ENCODE data around the gene FAM25G. TPM values are rescaled to one million over a fixed set of nuclear protein-coding genes. Genes with fewer than 3 reads are reported as not detected.
"Not testable (repeated sequence)": the region's sequence is repeated elsewhere in the genome, so short reads cannot be mapped to it uniquely, and the experiment has no call there.

Gene FAM25G
- polyA plus RNA-seq, 3 donors from 2014 or later = not detected

DNA sequence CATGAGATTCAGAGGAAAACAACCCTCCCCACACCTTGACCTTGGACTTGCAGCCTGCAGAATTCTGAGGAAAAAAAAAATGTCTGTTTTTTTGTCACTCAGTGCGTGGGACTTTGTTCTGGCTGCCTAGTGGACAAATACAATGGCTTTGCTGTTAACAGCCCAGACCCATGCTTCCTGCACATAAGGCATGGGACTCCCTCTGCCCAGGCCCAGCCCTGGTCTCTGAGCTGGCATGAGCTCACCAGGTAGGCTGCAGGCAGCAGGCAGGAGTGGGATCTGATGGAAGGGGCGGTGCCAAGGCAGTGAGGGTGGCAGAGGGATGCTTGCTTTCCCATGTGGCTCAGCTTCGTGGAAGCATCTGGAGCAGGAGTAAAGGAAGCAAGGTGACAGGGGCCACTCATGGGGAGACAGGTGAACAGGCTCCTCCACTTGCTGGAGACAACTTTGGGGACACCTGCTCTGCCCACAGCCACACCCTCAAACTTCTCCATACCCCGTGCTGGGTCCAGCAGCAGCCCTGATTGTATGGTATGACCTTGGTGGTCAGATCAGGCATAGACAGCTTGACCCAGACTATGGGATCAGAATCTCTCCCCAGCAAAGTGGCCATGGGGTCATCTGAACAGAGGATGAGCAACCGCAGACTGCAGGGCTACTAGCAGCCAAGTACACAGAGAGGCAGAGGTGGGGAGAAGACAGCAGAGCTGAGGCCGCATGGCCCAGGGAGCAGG, 34.5 kb downstream of the FAM25G start:
- Mint-ChIP-seq H3K4me1 (peaks cover 0 to 1% of the 10 kb centered on the region in 2 donors), H3K27ac (no peak overlapping the region), H3K4me3 (no peak overlapping the region), H3K36me3 (no peaks in the 10 kb centered on the region), H3K9me3 (peaks cover 0 to 1% (median 0%) of the 10 kb centered on the region in 6 donors), H3K27me3 (ENCODE audit: low read depth in 3 of 3) (peaks cover 0 to 7% (median 4%) of the 10 kb centered on the region in 3 donors)
- DNase-seq = no peak

DNA sequence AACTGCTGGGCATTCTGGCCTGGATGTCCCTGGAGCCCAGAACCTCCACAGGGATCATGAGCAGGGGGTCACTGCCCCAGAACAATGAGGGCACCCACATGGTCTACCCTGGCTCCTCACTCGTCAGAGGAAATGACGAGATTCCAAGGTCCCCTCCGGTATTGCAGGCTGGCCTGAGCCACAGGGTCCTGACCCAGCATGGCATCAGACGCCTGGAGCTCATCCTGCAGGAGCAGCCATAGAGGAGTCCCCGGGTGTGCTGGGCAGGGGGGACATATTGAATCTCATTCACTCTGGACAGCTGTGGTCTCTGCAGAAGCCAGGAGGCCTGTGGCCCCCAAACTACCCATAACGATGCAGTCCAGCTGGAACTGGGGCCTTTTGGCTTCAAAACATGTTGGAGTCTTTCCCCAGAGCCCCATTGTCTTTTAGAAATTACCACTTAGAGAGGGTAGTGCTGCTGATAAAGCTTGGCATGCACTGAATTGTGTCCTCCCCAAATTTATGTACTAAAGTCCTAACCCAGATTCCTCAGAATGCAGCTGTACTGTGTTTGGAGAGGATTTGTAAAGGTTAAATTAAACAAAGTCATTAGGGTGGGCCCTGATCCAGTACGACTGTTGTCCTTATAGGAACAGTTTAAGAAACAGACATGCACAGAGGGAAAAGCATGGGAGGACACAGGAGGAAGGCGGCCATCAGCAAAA, 35.3 kb downstream of the FAM25G start:
- Mint-ChIP-seq H3K27me3 (ENCODE audit: low read depth in 3 of 3) (peaks cover 0 to 7% (median 4%) of the 10 kb centered on the region in 3 donors), H3K27ac (no peak overlapping the region), H3K4me3 (no peak overlapping the region)

DNA sequence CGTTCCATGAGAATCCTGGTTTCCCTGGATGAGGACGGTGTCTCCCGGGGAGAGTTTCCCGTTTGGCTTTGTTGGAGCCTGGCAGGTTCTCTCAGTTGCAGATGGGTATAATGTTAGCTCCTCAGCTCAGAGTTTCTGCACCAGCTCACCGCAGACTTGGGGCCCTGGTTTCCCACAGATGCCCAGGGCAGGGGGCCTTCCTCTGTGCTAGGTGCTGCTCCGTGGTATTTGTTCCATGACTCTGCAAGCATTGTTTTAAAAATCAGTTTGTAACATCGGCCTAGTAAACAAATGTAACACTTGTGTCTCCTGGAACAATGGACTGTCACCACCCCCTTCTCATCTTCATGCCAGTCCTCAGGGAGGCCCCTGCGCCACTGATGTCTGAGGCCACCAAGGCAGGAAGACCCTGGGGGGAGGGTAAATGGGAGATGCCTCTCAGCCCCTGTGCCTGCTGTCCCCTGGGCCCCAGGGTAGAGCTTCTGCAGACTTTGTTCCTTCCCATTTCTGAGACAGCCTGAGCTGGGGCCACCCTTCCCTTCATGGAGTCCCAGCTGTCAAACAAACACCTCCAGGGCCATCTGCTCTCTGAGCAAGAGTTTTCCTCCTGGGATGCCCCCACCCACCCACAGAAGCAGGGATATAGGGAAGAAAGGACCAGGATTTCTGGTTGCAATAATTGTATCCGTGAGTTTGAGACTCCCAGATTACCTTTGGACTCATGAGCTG, 36.0 kb downstream of the FAM25G start:
- not testable (repeated sequence) for DNase-seq, H3K4me1 Mint-ChIP-seq, H3K9me3 Mint-ChIP-seq

More for the DNA sequence above, 35.3 kb downstream of the FAM25G start:
- Mint-ChIP-seq H3K4me1 (no peaks in the 10 kb centered on the region), H3K9me3 (peaks cover 0 to 1% (median 0%) of the 10 kb centered on the region in 6 donors), H3K36me3 (no peaks in the 10 kb centered on the region)
- no peak for DNase-seq

DNA sequence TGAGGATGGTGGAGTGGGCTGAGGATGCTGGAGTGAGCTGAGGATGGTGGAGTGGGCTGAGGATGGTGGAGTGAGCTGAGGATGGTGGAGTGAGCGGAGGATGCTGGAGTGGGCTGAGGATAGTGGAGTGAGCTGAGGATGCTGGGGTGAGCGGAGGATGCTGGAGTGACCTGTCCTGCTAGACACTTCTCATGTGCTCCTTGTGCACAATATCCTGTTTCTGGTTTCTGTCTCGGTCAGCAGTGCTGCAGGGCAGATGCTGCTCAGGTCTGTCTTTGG, 36.8 kb downstream of the FAM25G start:
- Mint-ChIP-seq H3K27me3 (ENCODE audit: low read depth in 3 of 3) (peaks cover 0 to 7% (median 4%) of the 10 kb centered on the region in 3 donors), H3K9me3 (peaks cover 0 to 1% (median 0%) of the 10 kb centered on the region in 6 donors), H3K4me3 (no peak overlapping the region), H3K27ac (no peak overlapping the region), H3K4me1 (no peaks in the 10 kb centered on the region), H3K36me3 (no peaks in the 10 kb centered on the region)
- no peak for DNase-seq

More for the DNA sequence above, 36.0 kb downstream of the FAM25G start:
- not testable (repeated sequence) for H3K27me3 Mint-ChIP-seq (ENCODE audit: low read depth in 3 of 3); H3K4me3 Mint-ChIP-seq; H3K27ac Mint-ChIP-seq; H3K36me3 Mint-ChIP-seq

DNA sequence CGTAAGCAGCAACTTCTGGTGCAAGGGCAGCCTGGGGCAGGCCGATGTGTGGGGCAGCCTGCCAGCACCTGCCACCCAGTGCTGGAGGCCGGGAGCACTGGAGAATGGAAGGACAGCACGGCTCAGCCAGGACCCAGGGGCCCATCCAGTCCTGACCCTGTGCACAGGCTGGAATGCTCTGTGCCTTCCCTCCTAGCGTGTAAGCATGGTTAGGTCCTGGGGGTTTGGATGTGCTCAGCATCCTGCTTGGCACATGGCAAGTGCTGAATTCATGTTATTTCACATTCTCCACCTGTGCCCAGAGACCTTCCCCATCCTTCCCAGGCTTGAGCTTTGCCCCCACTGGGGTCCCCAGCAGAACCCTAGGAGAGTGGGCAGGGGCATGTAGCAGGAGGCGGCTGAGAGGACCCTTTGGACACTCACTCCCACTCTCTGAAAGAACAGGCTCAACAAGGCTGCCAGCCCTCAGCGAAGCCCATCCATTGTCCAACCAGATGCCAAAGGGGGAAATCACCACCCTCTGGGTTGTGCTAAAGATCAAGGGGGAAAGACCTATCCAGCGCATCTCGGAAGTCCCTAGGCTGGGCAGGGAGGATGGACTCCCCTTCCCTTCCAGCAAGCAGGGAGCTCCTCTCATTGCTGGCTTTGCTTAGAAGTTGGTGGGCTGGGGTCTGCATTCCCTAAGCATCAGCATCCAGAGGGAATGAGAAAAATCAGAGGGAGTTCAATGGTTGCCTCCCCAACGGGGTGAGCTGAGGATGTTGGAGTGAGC, 37.3 kb downstream of the FAM25G start:
- peaks cover 0 to 1% (median 0%) of the 10 kb centered on the region in 6 donors for H3K9me3 Mint-ChIP-seq
- H3K4me3 Mint-ChIP-seq = no peak overlapping the region
- peaks cover 0 to 7% (median 2%) of the 10 kb centered on the region in 3 donors for H3K27me3 Mint-ChIP-seq (ENCODE audit: low read depth in 3 of 3)
- H3K27ac Mint-ChIP-seq = no peak overlapping the region
- no peaks in the 10 kb centered on the region for H3K36me3 Mint-ChIP-seq
- DNase-seq = no peak
- H3K4me1 Mint-ChIP-seq = no peaks in the 10 kb centered on the region

DNA sequence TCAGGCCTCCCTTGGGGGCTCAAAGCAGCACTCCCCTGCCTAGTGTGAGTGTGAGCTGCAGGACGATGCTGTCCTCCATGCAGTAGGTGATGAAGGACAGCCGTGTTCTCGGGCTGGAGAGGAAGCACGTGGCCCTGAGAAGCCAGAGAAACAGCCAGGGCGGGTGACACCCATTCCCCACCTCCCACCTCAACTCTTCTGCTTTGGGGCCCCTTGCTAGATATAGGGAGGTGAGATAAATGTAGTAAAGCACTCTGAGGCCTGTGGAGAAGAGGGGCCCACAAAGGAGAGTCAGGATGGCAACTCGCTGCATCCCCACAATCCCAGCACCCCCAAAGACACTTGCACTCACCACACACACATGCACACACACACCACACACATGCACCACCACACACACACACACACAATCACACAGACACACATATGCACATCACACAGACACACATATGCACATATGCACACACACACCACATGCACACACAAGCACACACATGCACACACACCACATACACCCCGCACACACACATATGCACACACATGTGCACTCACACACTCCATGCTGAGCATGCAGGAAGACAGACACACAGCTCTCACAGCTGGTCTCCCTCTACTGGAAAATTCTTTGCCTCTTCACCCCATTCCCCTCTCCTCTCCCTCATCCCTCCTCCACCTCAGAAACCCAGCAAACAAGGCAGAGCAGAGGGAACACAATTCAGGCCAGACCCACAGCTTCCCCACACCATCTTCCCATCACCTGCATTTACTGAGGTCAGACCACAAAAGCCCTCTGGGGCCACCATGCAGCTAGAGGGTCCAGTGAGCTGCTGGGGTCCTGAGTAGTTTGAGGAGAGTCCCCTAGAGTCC, 38.1 kb downstream of the FAM25G start:
- Mint-ChIP-seq H3K36me3 (no peaks in the 10 kb centered on the region), H3K27ac (no peak overlapping the region), H3K4me3 (no peak overlapping the region), H3K9me3 (peaks cover 0 to 1% (median 0%) of the 10 kb centered on the region in 6 donors), H3K27me3 (ENCODE audit: low read depth in 3 of 3) (peaks cover 0 to 5% (median 2%) of the 10 kb centered on the region in 3 donors), H3K4me1 (no peaks in the 10 kb centered on the region)
- DNase-seq = no peak

DNA sequence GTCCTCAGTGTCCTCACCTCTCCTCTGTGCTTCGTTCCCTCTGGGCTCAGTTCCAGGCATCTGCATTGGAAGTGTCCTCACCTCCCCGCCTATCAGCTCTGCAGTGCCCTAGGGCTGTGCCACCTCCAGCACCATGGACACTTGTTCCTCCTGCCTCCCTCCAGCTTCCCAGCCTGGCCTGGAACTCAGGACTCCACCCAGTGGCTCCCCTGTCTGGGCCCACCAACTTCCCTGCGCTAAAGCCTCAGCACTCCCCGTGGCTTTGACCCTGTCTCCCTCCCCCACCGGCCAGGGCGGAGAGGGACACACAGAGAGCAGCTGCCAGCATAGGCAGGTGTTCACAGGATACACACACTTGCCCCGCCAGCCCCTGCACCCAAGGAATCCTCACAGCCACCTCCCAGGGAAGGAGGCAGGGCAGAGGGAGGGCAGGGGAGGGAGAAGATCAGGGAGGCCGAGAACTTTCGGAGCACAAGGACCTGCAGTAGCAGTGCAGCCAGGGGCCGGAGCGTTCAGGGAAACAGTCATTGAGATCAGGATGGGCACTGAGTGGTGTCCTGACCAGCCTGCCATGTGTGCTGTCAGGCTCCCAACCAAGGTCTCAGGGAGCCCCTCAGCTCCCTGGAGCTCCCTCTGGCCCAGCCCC, 38.9 kb downstream of the FAM25G start:
- DNase-seq = no peak
- H3K27ac Mint-ChIP-seq = no peak overlapping the region
- peaks cover 0 to 4% (median 0%) of the 10 kb centered on the region in 6 donors for H3K9me3 Mint-ChIP-seq
- H3K4me3 Mint-ChIP-seq = no peak overlapping the region
- H3K36me3 Mint-ChIP-seq = no peaks in the 10 kb centered on the region
- peaks cover 0 to 6% (median 2%) of the 10 kb centered on the region in 3 donors for H3K27me3 Mint-ChIP-seq (ENCODE audit: low read depth in 3 of 3)
- H3K4me1 Mint-ChIP-seq = no peaks in the 10 kb centered on the region

DNA sequence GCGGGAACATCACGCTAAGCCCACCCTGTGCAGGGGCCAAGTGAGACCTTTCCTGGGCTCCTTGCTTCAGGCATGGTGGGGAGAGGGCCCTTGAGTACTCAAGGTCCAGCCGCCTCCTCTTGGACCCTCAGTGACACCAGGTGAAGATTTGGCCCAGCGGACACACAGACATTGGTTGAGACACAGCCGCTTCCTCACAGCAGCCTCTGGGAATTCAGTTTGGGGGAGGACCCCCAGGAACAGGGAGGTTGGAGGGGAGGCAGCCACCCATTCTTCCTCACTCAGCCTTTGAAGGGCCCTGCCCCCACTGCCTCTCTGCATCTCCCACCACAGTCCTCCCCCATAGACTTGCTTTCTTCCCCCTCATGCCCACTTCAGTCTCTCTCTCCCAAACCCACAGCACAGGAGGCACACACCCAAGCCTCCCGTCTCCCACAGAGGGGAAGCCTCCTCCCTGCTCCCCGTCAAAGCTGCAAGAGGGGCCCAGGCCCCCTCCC, 39.5 kb downstream of the FAM25G start:
- H3K9me3 Mint-ChIP-seq = peaks cover 0 to 4% (median 0%) of the 10 kb centered on the region in 6 donors
- peaks cover 0 to 6% (median 0%) of the 10 kb centered on the region in 3 donors for H3K27me3 Mint-ChIP-seq (ENCODE audit: low read depth in 3 of 3)
- H3K27ac Mint-ChIP-seq = no peak overlapping the region
- H3K4me1 Mint-ChIP-seq = no peaks in the 10 kb centered on the region
- no peaks in the 10 kb centered on the region for H3K36me3 Mint-ChIP-seq
- no peak for DNase-seq
- H3K4me3 Mint-ChIP-seq = no peak overlapping the region

GRCh38 chr10:47451273-47451997, 40.1 kb downstream of the FAM25G start:
- peaks cover 0 to 6% (median 0%) of the 10 kb centered on the region in 3 donors for H3K27me3 Mint-ChIP-seq (ENCODE audit: low read depth in 3 of 3)
- no peak overlapping the region for H3K4me3 Mint-ChIP-seq
- H3K36me3 Mint-ChIP-seq = no peaks in the 10 kb centered on the region
- no peak overlapping the region for H3K27ac Mint-ChIP-seq
- DNase-seq = no peak
- H3K4me1 Mint-ChIP-seq = no peaks in the 10 kb centered on the region
- peaks cover 0 to 4% (median 0%) of the 10 kb centered on the region in 6 donors for H3K9me3 Mint-ChIP-seq

DNA sequence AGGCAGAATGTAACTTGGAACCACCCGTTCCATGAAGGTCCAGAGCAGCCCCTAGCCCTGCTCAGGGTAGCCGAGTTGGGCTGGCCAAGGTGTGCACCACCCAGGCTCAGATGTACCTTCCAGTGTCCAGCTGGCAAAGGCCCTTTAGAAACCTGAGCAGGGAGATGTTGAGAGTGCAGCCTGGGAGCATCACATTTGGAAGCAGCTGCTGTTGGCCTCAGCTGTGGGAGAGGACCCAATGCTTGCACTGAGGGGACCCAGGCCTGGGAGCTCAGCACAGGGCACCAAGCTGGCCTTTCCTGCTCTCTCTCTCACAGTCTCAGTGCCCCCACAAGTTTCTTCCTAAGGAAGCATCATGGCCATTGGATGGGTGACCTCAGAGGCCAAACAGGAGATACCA, 41.1 kb downstream of the FAM25G start:
- DNase-seq = no peak
- Mint-ChIP-seq H3K27ac (no peak overlapping the region), H3K4me1 (no peaks in the 10 kb centered on the region), H3K36me3 (peaks cover 0 to 4% (median 2%) of the 10 kb centered on the region in 3 donors), H3K4me3 (no peak overlapping the region), H3K27me3 (ENCODE audit: low read depth in 3 of 3) (peaks cover 0 to 6% (median 0%) of the 10 kb centered on the region in 3 donors), H3K9me3 (peaks cover 2 to 8% (median 5%) of the 10 kb centered on the region in 6 donors)

DNA sequence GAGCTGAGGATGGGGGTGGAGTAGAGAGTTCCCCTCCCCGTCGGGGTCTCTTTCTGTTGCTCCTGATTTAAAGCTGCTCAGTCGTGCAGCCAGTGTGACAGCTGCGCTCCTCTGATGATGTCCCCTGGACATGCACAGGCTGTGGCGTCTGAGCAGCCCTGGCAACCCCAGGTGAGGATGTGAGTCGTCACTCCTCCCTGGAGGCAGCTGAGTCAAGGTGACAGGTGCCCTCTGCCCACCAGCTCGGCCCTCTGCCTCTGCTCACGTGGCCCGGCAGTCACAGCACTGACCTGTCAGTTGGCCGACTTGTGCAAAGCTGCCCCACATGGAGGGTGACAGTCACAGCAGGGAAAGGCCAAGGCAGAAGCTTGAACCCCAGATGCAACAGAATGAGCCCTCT, 41.5 kb downstream of the FAM25G start:
- no peak overlapping the region for H3K27ac Mint-ChIP-seq
- H3K4me1 Mint-ChIP-seq = no peaks in the 10 kb centered on the region
- H3K4me3 Mint-ChIP-seq = no peak overlapping the region
- H3K36me3 Mint-ChIP-seq = peaks cover 3 to 5% (median 4%) of the 10 kb centered on the region in 3 donors
- H3K9me3 Mint-ChIP-seq = peaks cover 3 to 13% (median 9%) of the 10 kb centered on the region in 6 donors
- no peak for DNase-seq
- peaks cover 0 to 6% (median 0%) of the 10 kb centered on the region in 3 donors for H3K27me3 Mint-ChIP-seq (ENCODE audit: low read depth in 3 of 3)
